HepG2 (cell line): ENCODE data around the gene P4HB. TPM values are rescaled to one million over a fixed set of nuclear protein-coding genes. Genes with fewer than 3 reads are reported as not detected.
A peak's percentile ranks its signal among the peaks of the same experiment; 100 is the strongest.

Experiments
- ATF1 ChIP-seq: IDR thresholded peaks from 2 replicates; pipeline ENCODE4 v1.6.1; 2016; ENCODE audit warnings: mild to moderate bottlenecking, control low read depth
- ATM ChIP-seq: fragments of 450-650 bp; IDR thresholded peaks from 2 replicates; pipeline ENCODE4 v1.7.1; 2017; ENCODE audit warnings: mild to moderate bottlenecking, borderline replicate concordance
- CCAR2 ChIP-seq: fragments of 200-400 bp; formaldehyde crosslinking; optimal IDR thresholded peaks from 2 replicates; pipeline ENCODE3; 2018; ENCODE audit warnings: low read depth, mild to moderate bottlenecking, low read length, moderate library complexity
- ISX ChIP-seq: sonication (generic); formaldehyde crosslinking; conservative IDR thresholded peaks from 2 replicates; pipeline ENCODE4 v1.5.0; 2020; ENCODE audit warnings: missing genetic modification reagents
- KLF15 ChIP-seq: sonication (generic); formaldehyde crosslinking; IDR thresholded peaks from 2 replicates; pipeline ENCODE4 v1.8.1; 2023; ENCODE audit warnings: borderline replicate concordance, mild to moderate bottlenecking, inconsistent platforms, missing genetic modification reagents, mixed read lengths
- NFKBIZ ChIP-seq: IDR thresholded peaks from 2 replicates; pipeline ENCODE4 v1.6.1; 2018; ENCODE audit warnings: missing genetic modification reagents, missing compliant biosample characterization
- NKX3-1 ChIP-seq: sonication (generic); formaldehyde crosslinking; IDR thresholded peaks from 2 replicates; pipeline ENCODE4 v1.5.0; 2020; ENCODE audit warnings: missing genetic modification reagents
- PRPF4 ChIP-seq: fragments of 200-400 bp; formaldehyde crosslinking; IDR thresholded peaks from 2 replicates; pipeline ENCODE4 v1.6.1; 2016; ENCODE audit warnings: low read length, low read depth; ENCODE audit not compliant: poor library complexity, severe bottlenecking
- PTBP1 ChIP-seq: fragments of 200-400 bp; formaldehyde crosslinking; IDR thresholded peaks from 2 replicates; pipeline ENCODE4 v1.6.1; 2018; ENCODE audit warnings: low read length, low read depth; ENCODE audit not compliant: poor library complexity, severe bottlenecking
- ZNF556 ChIP-seq: sonication (generic); formaldehyde crosslinking; IDR thresholded peaks from 2 replicates; pipeline ENCODE4 v1.4.0; 2020; ENCODE audit warnings: mild to moderate bottlenecking, missing genetic modification reagents, borderline replicate concordance
- ZNF746 ChIP-seq: sonication (generic); formaldehyde crosslinking; IDR thresholded peaks from 2 replicates; pipeline ENCODE4 v1.8.0; 2022; ENCODE audit warnings: mild to moderate bottlenecking, missing genetic modification reagents
- ZSCAN29 ChIP-seq: sonication (generic); formaldehyde crosslinking; conservative IDR thresholded peaks from 2 replicates; pipeline ENCODE4 v1.4.0; 2020; ENCODE audit warnings: mild to moderate bottlenecking, missing genetic modification reagents
- ZZZ3 ChIP-seq: sonication (generic); formaldehyde crosslinking; IDR thresholded peaks from 2 replicates; pipeline ENCODE4 v1.4.0; 2020; ENCODE audit warnings: missing genetic modification reagents, mild to moderate bottlenecking, borderline replicate concordance
- polyA plus RNA-seq, 8 experiments: library from polyadenylated mRNA; depleted of rRNA in 3 of 8; stranded (reverse) in 7 of 8; unstranded in 1 of 8; fragments of >200 nt; fragmentation: Illumina TruSeq in 4 of 8; extraction: Trizol in 4 of 8; gene quantifications; 2 replicates each; pipeline versions ENCODE4 v1.2.1 to v1.2.3, GENCODE V29; 2011 to 2016; ENCODE audit warnings: low read depth in 4 of 8, missing spikeins in 1 of 8, mixed read lengths in 1 of 8; ENCODE audit not compliant: insufficient read depth in 1 of 8
- total RNA-seq, 5 experiments: library from RNA; depleted of rRNA; stranded (reverse); fragments of >200 nt; fragmentation: Illumina TruSeq; extraction: Trizol; gene quantifications; 2 replicates each; pipeline ENCODE4 v1.2.3, GENCODE V29; 2016; ENCODE audit warnings: low read depth in 1 of 5
- TF ChIP-seq, protein P1 (sequence below): sonication (generic); formaldehyde crosslinking; IDR thresholded peaks from 2 replicates; pipeline ENCODE4 v1.8.1; 2023; ENCODE audit warnings: mild to moderate bottlenecking, moderate library complexity, missing genetic modification reagents
- TF ChIP-seq, protein P2 (sequence below): sonication (generic); formaldehyde crosslinking; IDR thresholded peaks from 2 replicates; pipeline ENCODE4 v1.4.0; 2020; ENCODE audit warnings: missing genetic modification reagents, borderline replicate concordance
- TF ChIP-seq, protein P3 (sequence below): sonication (generic); formaldehyde crosslinking; IDR thresholded peaks from 2 replicates; pipeline ENCODE4 v1.8.1; 2022; ENCODE audit warnings: mild to moderate bottlenecking, missing genetic modification reagents
- TF ChIP-seq, protein P4 (sequence below): sonication (generic); formaldehyde crosslinking; IDR thresholded peaks from 2 replicates; pipeline ENCODE4 v1.9.0; 2021; ENCODE audit warnings: missing genetic modification reagents, borderline replicate concordance

Gene P4HB
- total and polyA plus RNA-seq, 2 of the 13 experiments (the other 11 are each of a cell fraction or from before 2014, with no cell fraction given), result 185 to 782 TPM

DNA sequence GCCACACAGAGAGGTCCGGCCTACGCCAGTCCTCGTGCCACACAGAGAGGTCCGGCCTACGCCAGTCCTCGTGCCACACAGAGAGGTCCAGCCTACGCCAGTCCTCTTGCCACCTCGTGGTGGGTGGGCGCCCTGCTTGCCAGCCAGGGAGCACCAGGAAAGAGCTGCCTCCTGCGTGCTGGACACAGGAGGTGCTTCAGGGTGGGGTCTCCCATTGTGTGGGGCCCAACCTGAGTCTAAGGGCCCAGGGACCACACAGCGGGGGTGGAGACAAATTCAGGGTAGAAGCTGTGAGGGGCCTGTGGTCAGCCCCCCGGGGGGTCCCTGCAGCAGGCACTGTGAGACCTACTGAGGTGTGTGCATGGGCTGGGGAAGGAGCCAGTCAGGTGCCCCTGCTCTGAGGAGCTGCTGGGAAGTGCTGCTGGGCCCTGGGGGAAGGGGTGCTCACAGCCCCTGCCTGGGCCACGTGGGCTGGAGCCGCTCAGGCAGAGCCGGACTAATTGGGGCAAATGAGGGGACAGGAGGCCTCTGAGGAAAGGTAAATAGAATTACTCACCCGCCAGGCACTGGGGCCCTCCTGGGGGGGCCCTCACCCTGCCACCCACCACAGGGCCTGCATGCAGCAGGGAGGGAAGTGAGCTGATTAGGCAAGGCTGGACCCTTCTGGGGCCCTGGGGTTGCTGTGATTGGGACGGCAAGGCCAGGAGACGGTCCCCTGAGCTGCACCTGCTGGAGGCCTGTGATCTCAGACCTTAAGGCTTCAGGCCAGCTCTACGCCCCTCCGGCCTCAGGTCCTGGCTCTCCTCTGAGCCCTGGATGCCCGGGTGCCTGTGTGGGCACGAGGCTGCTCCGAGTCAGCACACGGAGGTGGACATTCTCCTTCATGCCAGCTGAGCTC is 45.3 kb downstream of the P4HB start (continued):
- TF ChIP-seq KLF15 (CRISPR knock-in tag), result no peak
- no peak for TF ChIP-seq ISX
- TF ChIP-seq, protein P1, sequence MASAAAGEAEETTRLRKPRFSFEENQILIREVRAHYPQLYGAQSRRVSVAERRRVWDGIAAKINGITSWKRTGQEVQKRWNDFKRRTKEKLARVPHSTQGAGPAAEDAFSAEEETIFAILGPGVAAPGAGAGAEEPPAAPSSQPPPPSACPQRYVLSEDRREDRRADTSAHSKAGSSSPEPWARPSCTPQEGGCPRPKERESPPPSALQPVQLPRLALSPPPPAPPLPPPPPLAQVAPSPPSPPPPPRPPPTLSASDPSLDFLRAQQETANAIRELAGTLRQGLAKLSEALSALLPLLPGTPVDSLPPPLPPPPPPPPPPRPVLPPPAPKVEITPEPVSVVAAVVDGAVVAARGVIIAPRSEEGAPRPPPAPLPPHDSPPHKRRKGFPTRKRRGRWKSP (CRISPR knock-in tag), result peak; percentile 68; the same call in 1 of the 2 replicates
- TF ChIP-seq ATF1, result no peak
- no peak for TF ChIP-seq ZSCAN29
- TF ChIP-seq PRPF4, result no peak
- TF ChIP-seq NKX3-1 (CRISPR knock-in tag), result no peak
- TF ChIP-seq, protein P2, sequence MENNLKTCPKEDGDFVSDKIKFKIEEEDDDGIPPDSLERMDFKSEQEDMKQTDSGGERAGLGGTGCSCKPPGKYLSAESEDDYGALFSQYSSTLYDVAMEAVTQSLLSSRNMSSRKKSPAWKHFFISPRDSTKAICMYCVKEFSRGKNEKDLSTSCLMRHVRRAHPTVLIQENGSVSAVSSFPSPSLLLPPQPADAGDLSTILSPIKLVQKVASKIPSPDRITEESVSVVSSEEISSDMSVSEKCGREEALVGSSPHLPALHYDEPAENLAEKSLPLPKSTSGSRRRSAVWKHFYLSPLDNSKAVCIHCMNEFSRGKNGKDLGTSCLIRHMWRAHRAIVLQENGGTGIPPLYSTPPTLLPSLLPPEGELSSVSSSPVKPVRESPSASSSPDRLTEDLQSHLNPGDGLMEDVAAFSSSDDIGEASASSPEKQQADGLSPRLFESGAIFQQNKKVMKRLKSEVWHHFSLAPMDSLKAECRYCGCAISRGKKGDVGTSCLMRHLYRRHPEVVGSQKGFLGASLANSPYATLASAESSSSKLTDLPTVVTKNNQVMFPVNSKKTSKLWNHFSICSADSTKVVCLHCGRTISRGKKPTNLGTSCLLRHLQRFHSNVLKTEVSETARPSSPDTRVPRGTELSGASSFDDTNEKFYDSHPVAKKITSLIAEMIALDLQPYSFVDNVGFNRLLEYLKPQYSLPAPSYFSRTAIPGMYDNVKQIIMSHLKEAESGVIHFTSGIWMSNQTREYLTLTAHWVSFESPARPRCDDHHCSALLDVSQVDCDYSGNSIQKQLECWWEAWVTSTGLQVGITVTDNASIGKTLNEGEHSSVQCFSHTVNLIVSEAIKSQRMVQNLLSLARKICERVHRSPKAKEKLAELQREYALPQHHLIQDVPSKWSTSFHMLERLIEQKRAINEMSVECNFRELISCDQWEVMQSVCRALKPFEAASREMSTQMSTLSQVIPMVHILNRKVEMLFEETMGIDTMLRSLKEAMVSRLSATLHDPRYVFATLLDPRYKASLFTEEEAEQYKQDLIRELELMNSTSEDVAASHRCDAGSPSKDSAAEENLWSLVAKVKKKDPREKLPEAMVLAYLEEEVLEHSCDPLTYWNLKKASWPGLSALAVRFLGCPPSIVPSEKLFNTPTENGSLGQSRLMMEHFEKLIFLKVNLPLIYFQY (CRISPR knock-in tag), result peak; percentile 31; the same call in 1 of the 2 replicates
- TF ChIP-seq ZNF556 (CRISPR knock-in tag), result no peak
- TF ChIP-seq, protein P3, sequence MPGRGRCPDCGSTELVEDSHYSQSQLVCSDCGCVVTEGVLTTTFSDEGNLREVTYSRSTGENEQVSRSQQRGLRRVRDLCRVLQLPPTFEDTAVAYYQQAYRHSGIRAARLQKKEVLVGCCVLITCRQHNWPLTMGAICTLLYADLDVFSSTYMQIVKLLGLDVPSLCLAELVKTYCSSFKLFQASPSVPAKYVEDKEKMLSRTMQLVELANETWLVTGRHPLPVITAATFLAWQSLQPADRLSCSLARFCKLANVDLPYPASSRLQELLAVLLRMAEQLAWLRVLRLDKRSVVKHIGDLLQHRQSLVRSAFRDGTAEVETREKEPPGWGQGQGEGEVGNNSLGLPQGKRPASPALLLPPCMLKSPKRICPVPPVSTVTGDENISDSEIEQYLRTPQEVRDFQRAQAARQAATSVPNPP (CRISPR knock-in tag), result no peak
- TF ChIP-seq PTBP1, result no peak
- TF ChIP-seq, protein P4, sequence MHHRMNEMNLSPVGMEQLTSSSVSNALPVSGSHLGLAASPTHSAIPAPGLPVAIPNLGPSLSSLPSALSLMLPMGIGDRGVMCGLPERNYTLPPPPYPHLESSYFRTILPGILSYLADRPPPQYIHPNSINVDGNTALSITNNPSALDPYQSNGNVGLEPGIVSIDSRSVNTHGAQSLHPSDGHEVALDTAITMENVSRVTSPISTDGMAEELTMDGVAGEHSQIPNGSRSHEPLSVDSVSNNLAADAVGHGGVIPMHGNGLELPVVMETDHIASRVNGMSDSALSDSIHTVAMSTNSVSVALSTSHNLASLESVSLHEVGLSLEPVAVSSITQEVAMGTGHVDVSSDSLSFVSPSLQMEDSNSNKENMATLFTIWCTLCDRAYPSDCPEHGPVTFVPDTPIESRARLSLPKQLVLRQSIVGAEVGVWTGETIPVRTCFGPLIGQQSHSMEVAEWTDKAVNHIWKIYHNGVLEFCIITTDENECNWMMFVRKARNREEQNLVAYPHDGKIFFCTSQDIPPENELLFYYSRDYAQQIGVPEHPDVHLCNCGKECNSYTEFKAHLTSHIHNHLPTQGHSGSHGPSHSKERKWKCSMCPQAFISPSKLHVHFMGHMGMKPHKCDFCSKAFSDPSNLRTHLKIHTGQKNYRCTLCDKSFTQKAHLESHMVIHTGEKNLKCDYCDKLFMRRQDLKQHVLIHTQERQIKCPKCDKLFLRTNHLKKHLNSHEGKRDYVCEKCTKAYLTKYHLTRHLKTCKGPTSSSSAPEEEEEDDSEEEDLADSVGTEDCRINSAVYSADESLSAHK, result no peak; the same call in 1 of the 2 replicates
- TF ChIP-seq NFKBIZ (CRISPR knock-in tag), result no peak
- no peak for TF ChIP-seq CCAR2
- no peak for TF ChIP-seq ATM
- peak; percentile 58; the same call in 1 of the 2 replicates for TF ChIP-seq ZNF746 (CRISPR knock-in tag)
- TF ChIP-seq ZZZ3, result no peak
